Neural cell (in vitro differentiated cells): ENCODE results near the gene OFD1. TPM values are rescaled to one million over a fixed set of nuclear protein-coding genes. Genes with fewer than 3 reads are reported as not detected.

Experiments
- H2AFZ ChIP-seq: fragments of 200-600, 300-800 bp; sonication (generic), shearing (Covaris generic); 2 replicates; pipeline ENCODE4 v1.6.0; 2014; ENCODE audit warnings: low read depth, mild to moderate bottlenecking, antibody characterized with exemption, low read length, moderate library complexity
- H3F3A ChIP-seq: fragments of 200-600 bp; shearing (Covaris generic); 2 replicates; pipeline ENCODE4 v1.6.1; 2016; ENCODE audit warnings: mild to moderate bottlenecking, moderate library complexity, mixed read lengths, antibody characterized with exemption, low read length; ENCODE audit not compliant: insufficient read depth, poor library complexity, severe bottlenecking
- H3K27ac ChIP-seq: fragments of 200-600, 300-800 bp; sonication (generic), shearing (Covaris generic); 2 replicates; pipeline ENCODE4 v1.5.1; 2014; ENCODE audit warnings: mild to moderate bottlenecking, low read length, moderate library complexity
- H3K27me3 ChIP-seq: fragments of 300-800, 200-600 bp; sonication (generic), shearing (Covaris generic); 2 replicates; pipeline ENCODE4 v1.6.0; 2014; ENCODE audit warnings: mild to moderate bottlenecking, low read depth, low read length, moderate library complexity; ENCODE audit not compliant: insufficient read depth
- H3K36me3 ChIP-seq: fragments of 300-800, 200-600 bp; sonication (generic), shearing (Covaris generic); 2 replicates; pipeline ENCODE4 v1.5.1; 2014; ENCODE audit warnings: mild to moderate bottlenecking, antibody characterized with exemption, low read length, moderate library complexity; ENCODE audit not compliant: insufficient read depth
- H3K4me2 ChIP-seq: fragments of 300-800, 200-600 bp; sonication (generic), shearing (Covaris generic); 2 replicates; pipeline ENCODE4 v1.6.0; 2014; ENCODE audit warnings: mild to moderate bottlenecking, low read length
- H3K4me3 ChIP-seq: fragments of 300-800, 200-600 bp; sonication (generic), shearing (Covaris generic); 2 replicates; pipeline ENCODE4 v1.5.1; 2014; ENCODE audit warnings: mild to moderate bottlenecking, low read length, moderate library complexity
- H3K79me2 ChIP-seq: fragments of 200-600 bp; shearing (Covaris generic); replicated peaks from 2 replicates; pipeline ENCODE4 v1.6.0; 2014; ENCODE audit warnings: mild to moderate bottlenecking, low read length, moderate library complexity; ENCODE audit not compliant: insufficient read depth
- H3K9ac ChIP-seq: fragments of 300-800, 200-600 bp; sonication (generic), shearing (Covaris generic); 2 replicates; pipeline ENCODE4 v1.6.1; 2016; ENCODE audit warnings: mild to moderate bottlenecking, low read length, mixed read lengths
- H3K9me2 ChIP-seq: fragments of 200-600 bp; shearing (Covaris generic); 2 replicates; pipeline ENCODE4 v1.6.1; 2016; ENCODE audit warnings: mild to moderate bottlenecking, low read length, mixed read lengths; ENCODE audit not compliant: insufficient read depth
- H3K9me3 ChIP-seq: fragments of 200-600, 300-800 bp; sonication (generic), shearing (Covaris generic); 2 replicates; pipeline ENCODE4 v1.6.1; 2016; ENCODE audit warnings: mild to moderate bottlenecking, mixed run types, low read length, moderate library complexity, mixed read lengths
- H4K20me1 ChIP-seq: fragments of 200-600 bp; shearing (Covaris generic); 2 replicates; pipeline ENCODE4 v1.6.1; 2016; ENCODE audit warnings: mild to moderate bottlenecking, mixed run types; ENCODE audit not compliant: insufficient read depth
- CTCF ChIP-seq: fragments of 450-650 bp; IDR thresholded peaks from 2 replicates; pipeline ENCODE4 v1.5.1; 2014; ENCODE audit warnings: antibody characterized with exemption, mild to moderate bottlenecking, moderate library complexity; ENCODE audit not compliant: poor library complexity, severe bottlenecking
- EP300 ChIP-seq: fragments of 450-650 bp; conservative IDR thresholded peaks from 2 replicates; pipeline ENCODE4 v1.6.1; 2014; ENCODE audit warnings: antibody characterized with exemption, mild to moderate bottlenecking, moderate library complexity; ENCODE audit not compliant: poor library complexity, severe bottlenecking
- EZH2 ChIP-seq: fragments of 200-600, 300-800 bp; shearing (Covaris generic), sonication (generic); IDR thresholded peaks from 2 replicates; pipeline ENCODE4 v1.6.1; 2014; ENCODE audit warnings: antibody characterized with exemption, low read length, borderline replicate concordance, mild to moderate bottlenecking; ENCODE audit not compliant: insufficient read depth, poor library complexity, severe bottlenecking
- MXI1 ChIP-seq: fragments of 450-650 bp; conservative IDR thresholded peaks from 2 replicates; pipeline ENCODE4 v1.6.1; 2014; ENCODE audit warnings: antibody characterized with exemption, mild to moderate bottlenecking; ENCODE audit not compliant: poor library complexity, severe bottlenecking
- POLR2AphosphoS5 ChIP-seq: IDR thresholded peaks from 2 replicates; pipeline ENCODE4 v1.6.1; 2012
- RAD21 ChIP-seq: fragments of 450-650 bp; conservative IDR thresholded peaks from 2 replicates; pipeline ENCODE4 v1.6.1; 2014; ENCODE audit warnings: antibody characterized with exemption, mild to moderate bottlenecking, moderate library complexity
- REST ChIP-seq: IDR thresholded peaks from 2 replicates; pipeline ENCODE4 v1.6.1; 2012; ENCODE audit warnings: borderline replicate concordance
- SMC3 ChIP-seq: fragments of 450-650 bp; conservative IDR thresholded peaks from 2 replicates; pipeline ENCODE4 v1.6.1; 2014; ENCODE audit warnings: antibody characterized with exemption, mild to moderate bottlenecking, moderate library complexity; ENCODE audit not compliant: poor library complexity
- TAF1 ChIP-seq: IDR thresholded peaks from 2 replicates; pipeline ENCODE4 v1.6.1; 2012; ENCODE audit warnings: low read depth
- polyA plus RNA-seq: library from polyadenylated mRNA; depleted of rRNA; stranded (reverse); fragments of >200 nt; gene quantifications from 2 replicates; pipeline ENCODE4 v1.2.3, GENCODE V29; 2014

OFD1 gene
- polyA plus RNA-seq, 1 donor from 2014 or later: 35.1 TPM

- Histone ChIP-seq H2AFZ (no peak overlapping the region), H4K20me1 (no peaks in the 10 kb centered on the region), H3K79me2 (no peaks in the 10 kb centered on the region), H3K4me2 (no peak overlapping the region), H3K9me3 (no peaks in the 10 kb centered on the region), H3K27me3 (no peaks in the 10 kb centered on the region), H3K9me2 (no peaks in the 10 kb centered on the region), H3K9ac (no peak overlapping the region), H3F3A (no peaks in the 10 kb centered on the region), H3K4me3 (no peak overlapping the region), H3K27ac (no peak overlapping the region), H3K36me3 (no peaks in the 10 kb centered on the region)
- no peak for TF ChIP-seq EP300
- TF ChIP-seq POLR2AphosphoS5: no peak
- no peak for TF ChIP-seq MXI1
- TF ChIP-seq EZH2: no peak
- TF ChIP-seq RAD21: no peak
- TF ChIP-seq CTCF: no peak
- TF ChIP-seq TAF1: no peak
- TF ChIP-seq SMC3: peak; percentile 15
These were observed 30.2 kb downstream of the OFD1 start for GRCh38 chrX:13764765-13765164.

- no peaks in the 10 kb centered on the region for H3K36me3 ChIP-seq
- H3K9ac ChIP-seq: no peak overlapping the region
- TF ChIP-seq POLR2AphosphoS5: no peak
These were observed 34.4 kb downstream of the OFD1 start for GRCh38 chrX:13768939-13769338.

GRCh38 chrX:13770013-13770535, 35.5 kb downstream of the OFD1 start:
- Histone ChIP-seq H4K20me1 (no peaks in the 10 kb centered on the region), H3K79me2 (no peaks in the 10 kb centered on the region), H3K9me3 (no peaks in the 10 kb centered on the region), H3K27me3 (no peaks in the 10 kb centered on the region), H3K9ac (no peak overlapping the region), H3K27ac (no peak overlapping the region), H3K36me3 (no peaks in the 10 kb centered on the region), H3F3A (no peaks in the 10 kb centered on the region), H3K4me2 (no peak overlapping the region), H3K4me3 (no peak overlapping the region), H2AFZ (no peak overlapping the region), H3K9me2 (no peaks in the 10 kb centered on the region)
- TF ChIP-seq SMC3: no peak

More at GRCh38 chrX:13768939-13769338, 34.4 kb downstream of the OFD1 start:
- no peaks in the 10 kb centered on the region for H3K9me2 ChIP-seq
- no peaks in the 10 kb centered on the region for H3K9me3 ChIP-seq
- no peaks in the 10 kb centered on the region for H3F3A ChIP-seq
- no peaks in the 10 kb centered on the region for H3K79me2 ChIP-seq
- no peak overlapping the region for H3K4me2 ChIP-seq
- H3K27me3 ChIP-seq: no peaks in the 10 kb centered on the region
- no peak overlapping the region for H2AFZ ChIP-seq
- no peak overlapping the region for H3K4me3 ChIP-seq
- no peaks in the 10 kb centered on the region for H4K20me1 ChIP-seq
- no peak overlapping the region for H3K27ac ChIP-seq

- H3K27me3 ChIP-seq: no peaks in the 10 kb centered on the region
- no peak overlapping the region for H3K4me3 ChIP-seq
- no peaks in the 10 kb centered on the region for H3K36me3 ChIP-seq
- no peaks in the 10 kb centered on the region for H3K9me3 ChIP-seq
- H3K9me2 ChIP-seq: no peaks in the 10 kb centered on the region
- H3K27ac ChIP-seq: no peak overlapping the region
- H3K4me2 ChIP-seq: no peak overlapping the region
- H3K9ac ChIP-seq: no peak overlapping the region
- TF ChIP-seq CTCF (no peak), EZH2 (no peak), EP300 (no peak), MXI1 (no peak), TAF1 (no peak), REST (no peak), POLR2AphosphoS5 (no peak), SMC3 (no peak), RAD21 (no peak)
- H3K79me2 ChIP-seq: no peaks in the 10 kb centered on the region
- H3F3A ChIP-seq: no peaks in the 10 kb centered on the region
- H4K20me1 ChIP-seq: no peaks in the 10 kb centered on the region
- no peak overlapping the region for H2AFZ ChIP-seq
These were observed 40.1 kb downstream of the OFD1 start for GRCh38 chrX:13774696-13775095.
